Mesothelial cell of epicardium (in vitro differentiated cells): ENCODE data around the gene TAX1BP1. TPM values are rescaled to one million over a fixed set of nuclear protein-coding genes. Genes with fewer than 3 reads are reported as not detected.

Experiments used
- DNase-seq, 2 experiments: peaks; one replicate each; pipeline ENCODE4 v3.0.0; 2021; ENCODE audit warnings: low spot score in 2 of 2; ENCODE audit not compliant: unreplicated experiment in 2 of 2
- H3K27ac Mint-ChIP-seq: 2 replicates; pipeline ENCODE4 v1.8.0; 2021; ENCODE audit warnings: mixed read lengths
- H3K27me3 Mint-ChIP-seq: 2 replicates; pipeline ENCODE4 v1.8.0; 2021; ENCODE audit warnings: low read depth, mixed read lengths
- H3K36me3 Mint-ChIP-seq: 2 replicates; pipeline ENCODE4 v1.8.0; 2021; ENCODE audit warnings: mixed read lengths
- H3K4me1 Mint-ChIP-seq: 2 replicates; pipeline ENCODE4 v1.8.0; 2021; ENCODE audit warnings: mixed read lengths
- H3K4me3 Mint-ChIP-seq: 2 replicates; pipeline ENCODE4 v1.8.0; 2021; ENCODE audit warnings: mild to moderate bottlenecking, moderate library complexity, mixed read lengths
- H3K9me3 Mint-ChIP-seq: 2 replicates; pipeline ENCODE4 v1.8.0; 2021; ENCODE audit warnings: mixed read lengths
- total RNA-seq: library from RNA; stranded (reverse); gene quantifications from 3 replicates; pipeline ENCODE4 v1.2.1, GENCODE V29; 2021
- TF ChIP-seq, protein P1 (sequence below): fragments of 200-600 bp; sonication (generic); IDR thresholded peaks from one replicate; pipeline ENCODE4 v1.5.0; 2021; ENCODE audit warnings: antibody characterized with exemption; ENCODE audit not compliant: unreplicated experiment

Gene TAX1BP1
- total RNA-seq = 84.8 to 90.2 TPM (median 89.8 TPM) in 3 replicates

- peaks cover 56% of the 10 kb centered on the region for H3K4me1 Mint-ChIP-seq
- TF ChIP-seq, protein P1, sequence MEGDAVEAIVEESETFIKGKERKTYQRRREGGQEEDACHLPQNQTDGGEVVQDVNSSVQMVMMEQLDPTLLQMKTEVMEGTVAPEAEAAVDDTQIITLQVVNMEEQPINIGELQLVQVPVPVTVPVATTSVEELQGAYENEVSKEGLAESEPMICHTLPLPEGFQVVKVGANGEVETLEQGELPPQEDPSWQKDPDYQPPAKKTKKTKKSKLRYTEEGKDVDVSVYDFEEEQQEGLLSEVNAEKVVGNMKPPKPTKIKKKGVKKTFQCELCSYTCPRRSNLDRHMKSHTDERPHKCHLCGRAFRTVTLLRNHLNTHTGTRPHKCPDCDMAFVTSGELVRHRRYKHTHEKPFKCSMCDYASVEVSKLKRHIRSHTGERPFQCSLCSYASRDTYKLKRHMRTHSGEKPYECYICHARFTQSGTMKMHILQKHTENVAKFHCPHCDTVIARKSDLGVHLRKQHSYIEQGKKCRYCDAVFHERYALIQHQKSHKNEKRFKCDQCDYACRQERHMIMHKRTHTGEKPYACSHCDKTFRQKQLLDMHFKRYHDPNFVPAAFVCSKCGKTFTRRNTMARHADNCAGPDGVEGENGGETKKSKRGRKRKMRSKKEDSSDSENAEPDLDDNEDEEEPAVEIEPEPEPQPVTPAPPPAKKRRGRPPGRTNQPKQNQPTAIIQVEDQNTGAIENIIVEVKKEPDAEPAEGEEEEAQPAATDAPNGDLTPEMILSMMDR = no peak
- H3K4me3 Mint-ChIP-seq = peak within 1 kb of the TSS; percentile 83
- peak; percentile 88 to 93 for DNase-seq
- H3K27ac Mint-ChIP-seq = peak within 1 kb of the TSS; percentile 99
- H3K36me3 Mint-ChIP-seq = no peaks in the 10 kb centered on the region
- H3K27me3 Mint-ChIP-seq = no peaks in the 10 kb centered on the region
- no peaks in the 10 kb centered on the region for H3K9me3 Mint-ChIP-seq
These were observed at the start of gene TAX1BP1 for GRCh38 chr7:27739909-27740448. TSS of gene TAX1BP1 (plus strand) at chr7:27740162. CDS start at chr7:27748525, 8,363 bp downstream.

GRCh38 chr7:27690649-27691048 is 49.3 kb upstream of the TAX1BP1 start:
- peaks cover 19% of the 10 kb centered on the region for H3K9me3 Mint-ChIP-seq
- TF ChIP-seq, protein P1 = no peak
- peaks cover 18% of the 10 kb centered on the region for H3K4me1 Mint-ChIP-seq
- H3K4me3 Mint-ChIP-seq = no peak overlapping the region
- no peak for DNase-seq
- H3K27ac Mint-ChIP-seq = no peak overlapping the region
- H3K27me3 Mint-ChIP-seq = no peaks in the 10 kb centered on the region
- peaks cover 2% of the 10 kb centered on the region for H3K36me3 Mint-ChIP-seq

DNA sequence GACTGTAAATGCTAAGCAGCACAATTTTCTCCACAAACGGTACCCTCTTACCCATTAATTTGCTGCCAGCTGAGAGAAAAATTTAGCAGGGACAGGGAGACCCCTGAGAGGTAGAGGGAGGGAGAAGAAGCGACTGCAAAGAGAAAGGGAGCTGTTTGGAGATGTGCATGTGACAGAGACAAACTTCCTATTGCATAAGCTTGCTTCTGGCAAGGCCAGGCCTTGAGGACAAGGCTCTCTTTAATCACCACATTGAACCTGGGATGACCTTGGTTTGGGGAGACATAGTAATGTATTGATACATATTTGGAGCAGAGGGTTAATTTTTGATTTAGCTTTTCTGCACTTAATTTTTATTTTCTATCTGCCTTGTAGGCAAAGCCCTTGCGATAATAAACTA is 46.2 kb upstream of the TAX1BP1 start:
- peaks cover 15% of the 10 kb centered on the region for H3K4me1 Mint-ChIP-seq

GRCh38 chr7:27695096-27695495 is 44.9 kb upstream of the TAX1BP1 start:
- Mint-ChIP-seq H3K4me1 (peaks cover 10% of the 10 kb centered on the region), H3K27me3 (no peaks in the 10 kb centered on the region), H3K9me3 (no peaks in the 10 kb centered on the region), H3K27ac (no peak overlapping the region), H3K36me3 (no peaks in the 10 kb centered on the region), H3K4me3 (no peak overlapping the region)
- TF ChIP-seq, protein P1 = no peak
- no peak for DNase-seq

More for the DNA sequence above, 46.2 kb upstream of the TAX1BP1 start:
- Mint-ChIP-seq H3K4me3 (no peak overlapping the region), H3K36me3 (no peaks in the 10 kb centered on the region), H3K27ac (peak overlapping the region; percentile 67), H3K9me3 (no peaks in the 10 kb centered on the region), H3K27me3 (no peaks in the 10 kb centered on the region)
- DNase-seq = no peak
- TF ChIP-seq, protein P1 = no peak

- no peak for DNase-seq
- Mint-ChIP-seq H3K36me3 (no peaks in the 10 kb centered on the region), H3K4me3 (no peak overlapping the region), H3K27ac (no peak overlapping the region), H3K27me3 (no peaks in the 10 kb centered on the region), H3K4me1 (peaks cover 7% of the 10 kb centered on the region), H3K9me3 (no peaks in the 10 kb centered on the region)
- TF ChIP-seq, protein P1 = no peak
These were observed 42.0 kb upstream of the TAX1BP1 start for GRCh38 chr7:27697861-27698430.

GRCh38 chr7:27699751-27700150 is 40.2 kb upstream of the TAX1BP1 start:
- no peak overlapping the region for H3K27ac Mint-ChIP-seq
- H3K27me3 Mint-ChIP-seq = no peaks in the 10 kb centered on the region
- TF ChIP-seq, protein P1 = no peak
- H3K4me3 Mint-ChIP-seq = no peak overlapping the region
- H3K36me3 Mint-ChIP-seq = no peaks in the 10 kb centered on the region
- DNase-seq = no peak
- H3K4me1 Mint-ChIP-seq = peaks cover 3% of the 10 kb centered on the region
- no peaks in the 10 kb centered on the region for H3K9me3 Mint-ChIP-seq
